Thyroid gland (tissue), 4 donors: ENCODE results near the gene POC1B. TPM values are rescaled to one million over a fixed set of nuclear protein-coding genes. Genes with fewer than 3 reads are reported as not detected.

ENCODE experiments used
- DNase-seq, 2 donors: peaks; one replicate each; pipeline ENCODE4 v3.0.0-alpha.2; 2019
- H3K27ac ChIP-seq, 3 donors: fragments of 200-600 bp; sonication (generic); 1 replicate in 2 of 3; 2 replicates in 1 of 3; pipeline ENCODE4 v1.5.1; 2016 to 2019; ENCODE audit warnings: mild to moderate bottlenecking in 1 of 3, moderate library complexity in 1 of 3
- H3K27me3 ChIP-seq: fragments of 200-600 bp; sonication (generic); one replicate; pipeline ENCODE4 v1.5.1; 2019
- H3K36me3 ChIP-seq, 2 donors: fragments of 200-600 bp; sonication (generic); one replicate each; pipeline ENCODE4 v1.5.1; 2016 to 2019
- H3K4me1 ChIP-seq, 2 donors: fragments of 200-600 bp; sonication (generic); one replicate each; pipeline ENCODE4 v1.5.1; 2017 to 2019
- H3K4me3 ChIP-seq, 3 donors: fragments of 200-600 bp; sonication (generic); replicated peaks in 1 of 3; 1 replicate in 2 of 3; 2 replicates in 1 of 3; pipeline ENCODE4 v1.5.1; 2016; ENCODE audit warnings: mild to moderate bottlenecking in 1 of 3
- H3K9me3 ChIP-seq: fragments of 200-600 bp; sonication (generic); one replicate; pipeline ENCODE4 v1.5.1; 2017
- CTCF ChIP-seq, 6 experiments: fragments of 200-600 bp in 3 of 6; fragments of 450-650 bp in 3 of 6; sonication (generic) in 3 of 6; IDR thresholded peaks; one replicate each; pipeline ENCODE4 v1.5.1; 2016 to 2019; ENCODE audit warnings: antibody characterized with exemption in 6 of 6, mild to moderate bottlenecking in 2 of 6, inconsistent platforms in 1 of 6, moderate library complexity in 1 of 6
- POLR2A ChIP-seq, 2 donors: fragments of 450-650 bp; IDR thresholded peaks; one replicate each; pipeline ENCODE4 v1.6.1; 2017; ENCODE audit warnings: antibody characterized with exemption in 2 of 2, mild to moderate bottlenecking in 2 of 2, moderate library complexity in 1 of 2
- WGBS, 2 donors: methylation state at CpG; one replicate each; pipeline ENCODE4 v1.1.5; 2017; 5-methylcytosine and 5-hydroxymethylcytosine counted together
- intact Hi-C: fragments of 100-400 bp; cut with DNase I; formaldehyde crosslinking; loops from one replicate; pipeline ENCODE4 v1.15.1; 2023
- total RNA-seq, 4 donors: library from RNA; depleted of rRNA; stranded (reverse); fragments of >200 nt; gene quantifications; one replicate each; pipeline ENCODE4 v1.2.3, GENCODE V29; 2016

Gene POC1B
- total RNA-seq, 4 donors from 2014 or later: 21.2 to 38.3 (median 27.2) TPM

GRCh38 chr12:89436062-89436461, 89.8 kb downstream of the POC1B start:
- Histone ChIP-seq H3K4me3 (no peak overlapping the region), H3K9me3 (no peaks in the 10 kb centered on the region), H3K36me3 (no peaks in the 10 kb centered on the region), H3K27me3 (no peaks in the 10 kb centered on the region), H3K27ac (no peak overlapping the region), H3K4me1 (no peaks in the 10 kb centered on the region)
- no peak for DNase-seq
- TF ChIP-seq CTCF (IDR thresholded peaks at IDR 0.05): no peak
- TF ChIP-seq POLR2A (IDR thresholded peaks at IDR 0.05): no peak
- intact Hi-C loops: no loop called here
- WGBS, 2 donors: 92 to 94% methylated on average over 6 of the region's 6 CpGs

- Histone ChIP-seq H3K9me3 (no peaks in the 10 kb centered on the region), H3K36me3 (no peaks in the 10 kb centered on the region), H3K4me1 (no peaks in the 10 kb centered on the region), H3K4me3 (no peak overlapping the region), H3K27me3 (no peaks in the 10 kb centered on the region), H3K27ac (no peak overlapping the region)
- TF ChIP-seq POLR2A (IDR thresholded peaks at IDR 0.05) (no peak), CTCF (IDR thresholded peaks at IDR 0.05) (no peak)
- 75 to 85% methylated on average over 4 of the region's 4 CpGs for WGBS, 2 donors
- intact Hi-C loops: no loop called here
- DNase-seq: no peak
Observed at GRCh38 chr12:89433634-89434033, 92.2 kb downstream of the POC1B start.

- Histone ChIP-seq H3K4me3 (no peak overlapping the region), H3K27ac (no peak overlapping the region), H3K27me3 (no peaks in the 10 kb centered on the region), H3K9me3 (no peaks in the 10 kb centered on the region), H3K36me3 (no peaks in the 10 kb centered on the region), H3K4me1 (no peaks in the 10 kb centered on the region)
- intact Hi-C loops: no loop called here
- no peak for TF ChIP-seq CTCF (IDR thresholded peaks at IDR 0.05)
- TF ChIP-seq POLR2A (IDR thresholded peaks at IDR 0.05): no peak
- WGBS, 2 donors: 98 to 100% methylated on average over 1 of the region's 1 CpG
- DNase-seq: no peak
Observed at GRCh38 chr12:89432396-89432795, 93.5 kb downstream of the POC1B start.

GRCh38 chr12:89429528-89429927, 96.3 kb downstream of the POC1B start:
- Histone ChIP-seq H3K4me1 (no peaks in the 10 kb centered on the region), H3K27ac (no peak overlapping the region), H3K36me3 (no peaks in the 10 kb centered on the region), H3K9me3 (no peaks in the 10 kb centered on the region), H3K4me3 (no peak overlapping the region), H3K27me3 (no peaks in the 10 kb centered on the region)
- intact Hi-C loops: no loop called here
- TF ChIP-seq CTCF (IDR thresholded peaks at IDR 0.05) (no peak), POLR2A (IDR thresholded peaks at IDR 0.05) (no peak)
- 93 to 96% methylated on average over 3 of the region's 3 CpGs for WGBS, 2 donors
- DNase-seq: no peak

- Histone ChIP-seq H3K9me3 (no peaks in the 10 kb centered on the region), H3K36me3 (no peaks in the 10 kb centered on the region), H3K27me3 (no peaks in the 10 kb centered on the region), H3K27ac (no peak overlapping the region), H3K4me1 (no peaks in the 10 kb centered on the region), H3K4me3 (no peak overlapping the region)
- intact Hi-C loops: no loop called here
- TF ChIP-seq CTCF (IDR thresholded peaks at IDR 0.05): no peak
- no peak for TF ChIP-seq POLR2A (IDR thresholded peaks at IDR 0.05)
- 62 to 63% methylated on average over 3 of the region's 3 CpGs for WGBS, 2 donors
- no peak for DNase-seq
Observed at GRCh38 chr12:89427508-89428156, 98.2 kb downstream of the POC1B start.
